GM18517 (cell line): ENCODE data around the gene GNPTG.
"Not testable (repeated sequence)": the region's sequence is repeated elsewhere in the genome, so short reads cannot be mapped to it uniquely, and the experiment has no call there.

Experiments
- ATAC-seq: cut with Tn5 transposase; IDR thresholded peaks from one replicate; pipeline ENCODE4 v1.9.1; 2021; ENCODE audit warnings: mild to moderate bottlenecking, moderate library complexity; ENCODE audit not compliant: unreplicated experiment

The GNPTG gene

DNA sequence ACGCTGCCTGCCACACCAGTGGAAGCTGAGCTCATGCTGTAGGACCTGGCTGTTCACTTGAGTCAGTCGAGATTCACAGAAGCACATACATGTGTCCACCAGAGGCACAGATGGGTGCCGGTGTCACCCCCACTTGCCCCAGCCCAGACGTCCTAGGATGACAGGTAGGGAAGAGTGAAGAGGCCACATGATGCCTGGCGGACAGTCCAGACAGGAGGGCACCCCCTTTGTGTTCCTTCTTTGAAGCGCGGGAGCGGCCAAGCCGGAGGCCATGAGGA, 33.5 kb upstream of the GNPTG start:
- ATAC-seq, result no peak

DNA sequence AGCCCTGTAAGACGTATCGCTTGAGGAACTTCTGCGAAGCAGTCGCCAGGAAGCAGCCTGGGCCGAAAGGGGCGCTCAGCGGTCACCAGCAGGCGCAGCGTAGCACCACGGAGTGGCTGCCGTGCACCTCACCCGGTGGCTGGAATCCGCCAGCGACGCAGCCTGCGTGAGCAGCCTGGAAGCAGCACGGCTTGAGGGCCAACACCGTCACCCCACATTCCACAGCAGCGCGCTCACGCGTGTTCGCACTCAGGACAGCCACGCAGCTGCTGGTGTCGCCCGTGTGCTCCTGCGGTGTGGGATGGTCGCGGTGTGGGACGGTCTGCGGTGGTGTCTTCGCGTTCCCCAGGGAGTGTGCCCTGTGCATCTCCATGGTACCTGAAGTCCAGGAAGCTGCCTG, 32.7 kb upstream of the GNPTG start:
- ATAC-seq, result no peak

DNA sequence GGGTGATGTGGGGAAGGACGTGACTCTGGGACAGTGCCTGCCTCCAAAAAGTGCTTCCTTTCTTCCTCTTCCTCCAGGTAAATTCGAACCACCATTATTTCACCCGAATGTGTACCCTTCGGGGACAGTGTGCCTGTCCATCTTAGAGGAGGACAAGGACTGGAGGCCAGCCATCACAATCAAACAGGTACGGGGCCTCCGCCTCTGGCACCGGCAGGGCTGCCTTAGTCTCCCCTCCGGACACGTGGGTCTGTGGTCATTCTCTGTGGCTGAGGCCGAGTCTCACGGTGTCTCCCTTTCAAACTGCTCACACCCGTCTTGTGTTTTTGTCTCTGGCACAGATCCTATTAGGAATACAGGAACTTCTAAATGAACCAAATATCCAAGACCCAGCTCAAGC, 31.6 kb upstream of the GNPTG start:
- no peak for ATAC-seq

DNA sequence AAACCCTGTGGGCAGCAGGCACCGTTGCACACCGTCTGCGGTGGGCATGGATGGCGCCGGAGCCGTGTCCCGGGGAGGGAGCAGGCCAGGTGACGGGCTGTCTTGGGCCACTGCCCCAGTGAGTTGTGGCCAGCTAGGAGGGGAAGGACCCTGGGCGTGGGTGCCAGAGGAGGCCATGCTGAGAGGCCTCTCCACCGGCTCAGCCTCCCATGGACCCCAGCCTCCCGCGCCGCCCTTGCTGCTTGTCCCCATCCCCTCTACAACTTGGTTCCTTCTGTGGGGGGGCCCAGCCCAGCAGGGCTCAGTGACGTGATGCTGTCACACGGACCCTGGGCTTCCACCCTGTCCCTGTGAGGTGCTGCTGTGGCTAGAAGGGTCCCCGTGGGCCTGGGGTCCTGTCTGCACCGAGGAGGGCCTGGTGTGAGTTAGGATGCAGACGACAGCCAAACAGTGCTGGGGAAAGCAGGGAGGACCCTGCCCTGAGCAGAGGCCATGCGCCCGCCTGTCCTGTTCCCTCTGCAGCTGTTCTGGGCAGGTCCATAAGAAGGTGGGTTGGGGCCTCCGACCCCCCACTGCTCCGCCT, 31.0 kb upstream of the GNPTG start:
- ATAC-seq, result no peak

DNA sequence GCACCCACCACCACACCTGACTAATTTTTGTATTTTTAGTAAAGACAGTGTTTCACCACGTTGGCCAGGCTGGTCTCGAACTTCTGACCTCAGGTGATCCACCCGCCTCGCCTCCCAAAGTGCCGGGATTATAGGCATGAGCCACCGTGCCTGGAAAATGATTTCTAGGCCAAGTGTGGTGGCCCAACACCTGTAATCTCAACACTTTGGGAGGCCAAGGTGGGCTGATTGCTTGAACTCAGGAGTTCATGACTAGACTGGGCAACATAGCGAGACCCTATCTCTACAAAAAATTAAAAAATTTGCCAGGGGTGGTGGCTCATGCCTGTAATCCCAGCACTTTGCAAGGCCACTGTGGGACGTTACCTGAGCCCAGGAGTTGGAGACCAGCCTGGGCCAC, 29.3 kb upstream of the GNPTG start:
- no peak for ATAC-seq

DNA sequence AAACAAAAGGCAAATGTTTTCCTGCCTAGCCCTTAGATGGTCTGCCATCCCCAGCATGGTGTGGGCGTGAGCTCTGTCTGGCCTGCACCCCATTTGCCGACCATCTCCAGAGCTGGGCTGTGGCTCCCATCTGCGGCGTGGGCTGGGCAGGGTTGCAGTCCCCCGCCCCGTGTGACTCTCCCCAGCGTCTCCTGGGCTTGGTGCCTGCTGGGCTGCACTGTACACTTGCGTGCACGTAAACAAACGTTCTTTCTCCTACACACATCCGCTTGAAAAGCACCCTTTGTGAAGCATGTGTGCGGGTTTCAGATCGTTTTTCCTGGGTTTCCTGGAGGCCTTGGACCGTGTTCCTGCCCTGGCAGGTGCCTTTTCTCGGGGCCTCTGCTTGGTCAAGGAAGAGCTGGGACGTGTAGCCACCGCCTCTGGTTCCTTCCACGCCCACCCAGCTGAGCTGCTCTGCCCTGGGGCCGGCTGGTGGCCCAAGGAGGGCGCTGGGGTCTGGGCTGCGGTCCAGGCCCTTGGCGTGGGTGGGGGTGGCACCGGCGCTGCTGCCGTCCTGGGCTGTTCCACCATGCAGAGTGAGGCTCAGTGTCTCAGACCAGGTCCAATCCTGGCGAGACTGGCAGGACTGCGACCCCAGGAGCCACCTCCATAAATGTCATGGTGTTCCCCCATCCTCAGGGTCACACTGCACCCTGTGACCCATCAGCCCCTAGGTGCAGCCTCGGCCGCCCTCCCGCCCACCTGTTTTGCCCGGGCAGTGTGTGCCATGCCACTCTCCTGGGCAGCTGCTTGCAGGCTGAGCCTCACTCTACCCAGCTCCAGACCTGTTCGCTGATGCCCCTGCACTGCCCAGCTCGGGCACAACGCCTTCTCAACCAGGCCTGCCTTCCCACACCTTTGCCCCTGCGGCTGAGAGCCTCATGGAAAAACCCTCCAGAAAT, 28.2 kb upstream of the GNPTG start:
- ATAC-seq, result no peak

DNA sequence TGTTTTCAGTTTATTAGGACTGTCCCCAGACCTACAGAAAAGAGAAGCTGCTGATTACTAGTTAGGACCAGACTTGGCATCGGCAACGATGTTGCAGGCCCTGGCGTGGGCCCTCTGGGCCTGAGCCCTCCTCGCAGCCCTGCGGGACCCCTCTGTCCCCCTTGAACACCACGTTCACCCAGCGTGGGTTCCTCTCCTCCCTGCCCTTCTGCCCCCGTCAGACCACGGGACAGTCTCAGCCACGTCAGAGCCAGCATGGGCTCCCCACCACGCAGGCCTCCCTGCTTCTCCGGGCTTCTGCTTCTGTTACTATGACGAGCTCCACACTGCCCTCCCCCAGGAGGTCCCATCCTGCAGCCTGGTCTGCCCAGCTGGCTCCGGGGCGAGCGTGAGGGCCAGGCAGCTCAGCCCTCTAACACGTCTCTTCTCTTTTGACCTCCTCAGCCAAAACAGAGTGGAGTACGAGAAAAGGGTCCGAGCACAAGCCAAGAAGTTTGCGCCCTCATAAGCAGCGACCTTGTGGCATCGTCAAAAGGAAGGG, 27.4 kb upstream of the GNPTG start:
- no peak for ATAC-seq

DNA sequence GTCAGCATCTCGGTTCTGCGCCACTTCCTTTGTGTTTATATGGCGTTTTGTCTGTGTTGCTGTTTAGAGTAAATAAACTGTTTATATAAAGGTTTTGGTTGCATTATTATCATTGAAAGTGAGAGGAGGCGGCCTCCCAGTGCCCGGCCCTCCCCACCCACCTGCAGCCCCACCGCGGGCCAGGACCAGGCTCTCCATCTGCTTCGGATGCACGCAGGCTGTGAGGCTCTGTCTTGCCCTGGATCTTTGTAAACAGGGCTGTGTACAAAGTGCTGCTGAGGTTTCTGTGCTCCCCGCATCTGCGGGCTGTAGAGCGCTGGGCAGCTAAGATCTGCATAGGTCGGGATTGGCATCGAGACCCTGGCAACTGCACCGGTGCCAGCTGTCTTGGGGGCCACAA, 26.5 kb upstream of the GNPTG start:
- no peak for ATAC-seq

DNA sequence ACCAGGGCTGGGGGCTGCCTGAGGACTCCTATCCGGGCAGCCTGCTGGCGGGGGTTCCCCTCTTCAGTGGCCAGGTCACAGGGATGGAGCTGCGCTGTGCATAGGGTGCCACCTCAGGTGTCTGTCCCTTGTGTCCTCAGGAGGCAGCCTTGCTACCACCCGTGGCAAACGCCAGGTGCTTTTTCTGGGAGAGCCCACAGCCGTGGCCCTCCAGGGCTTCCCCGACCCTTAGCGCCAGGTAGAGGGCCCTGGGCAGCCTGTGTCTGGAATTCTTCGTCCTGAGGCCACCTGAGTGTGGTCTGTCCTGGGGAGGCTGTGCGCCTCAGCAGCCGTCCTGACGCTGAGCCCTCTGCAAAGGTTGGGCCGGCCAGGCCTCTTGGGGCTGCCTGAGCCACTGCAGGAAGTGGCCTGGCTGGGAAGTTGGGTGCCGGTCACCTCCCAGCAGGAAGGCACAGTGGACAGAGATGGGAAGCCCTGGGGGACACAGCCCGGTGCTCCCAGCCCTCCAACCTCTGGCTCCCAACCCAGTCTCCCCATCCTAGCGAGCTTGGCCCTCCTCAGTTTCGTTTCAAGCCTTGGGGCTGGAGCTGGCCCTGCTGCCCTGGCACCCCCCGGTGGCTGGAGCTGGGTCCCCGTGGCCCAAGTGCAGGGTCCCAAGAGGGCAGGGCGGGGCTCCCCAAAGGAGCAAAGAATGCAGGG, 25.9 kb upstream of the GNPTG start:
- no peak for ATAC-seq

DNA sequence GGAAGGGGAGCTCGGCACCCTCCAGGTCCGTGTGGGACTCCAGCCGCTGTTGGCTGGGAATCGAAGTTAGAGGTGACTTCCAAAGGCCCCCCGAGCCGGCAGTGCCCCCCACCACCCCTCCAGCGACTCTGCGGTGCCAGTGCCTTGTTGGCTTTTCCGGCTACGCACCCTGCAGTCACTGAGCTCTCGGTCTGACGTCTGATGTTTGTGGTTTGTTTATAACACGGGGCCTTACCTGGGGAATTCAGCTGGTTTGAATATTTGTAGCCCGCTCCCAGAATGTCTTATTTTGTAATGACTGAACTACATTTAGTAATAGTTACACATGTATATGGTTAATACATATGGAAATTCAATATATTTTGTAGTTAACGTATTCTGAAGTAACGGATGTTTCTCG, 25.3 kb upstream of the GNPTG start:
- no peak for ATAC-seq

DNA sequence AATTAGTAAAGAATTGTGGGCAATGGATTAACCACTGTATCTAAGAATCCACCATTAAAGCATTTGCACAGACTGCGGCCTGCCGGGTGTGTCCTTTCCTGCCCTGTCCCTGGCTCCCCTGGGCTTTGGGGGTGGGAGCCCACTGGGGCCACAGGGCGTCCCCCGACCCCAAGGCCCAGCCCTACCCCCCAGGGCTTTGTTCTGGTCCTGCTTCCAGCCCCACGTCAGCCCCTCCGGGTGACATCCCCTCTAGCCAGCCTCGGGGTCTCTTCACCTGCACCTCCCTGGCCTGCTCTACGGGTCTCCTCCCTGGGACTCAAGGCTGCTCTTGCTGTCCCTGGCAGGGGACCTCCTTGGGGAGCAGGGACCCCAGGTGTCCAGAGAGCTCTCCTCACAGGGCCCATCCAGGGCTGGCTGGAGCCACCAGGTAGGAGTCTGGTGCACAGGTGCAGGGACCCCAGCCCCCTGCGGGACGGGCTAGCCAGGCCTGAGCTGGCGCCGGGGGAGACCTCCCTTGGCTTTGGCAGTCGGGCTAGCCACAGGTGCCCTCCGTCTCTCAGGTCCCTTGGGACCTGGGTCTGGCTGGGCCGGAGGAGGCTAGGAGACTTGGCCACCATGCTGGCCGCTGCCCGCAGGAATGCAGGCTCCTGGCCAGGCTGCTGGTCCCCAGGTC, 24.6 kb upstream of the GNPTG start:
- no peak for ATAC-seq

DNA sequence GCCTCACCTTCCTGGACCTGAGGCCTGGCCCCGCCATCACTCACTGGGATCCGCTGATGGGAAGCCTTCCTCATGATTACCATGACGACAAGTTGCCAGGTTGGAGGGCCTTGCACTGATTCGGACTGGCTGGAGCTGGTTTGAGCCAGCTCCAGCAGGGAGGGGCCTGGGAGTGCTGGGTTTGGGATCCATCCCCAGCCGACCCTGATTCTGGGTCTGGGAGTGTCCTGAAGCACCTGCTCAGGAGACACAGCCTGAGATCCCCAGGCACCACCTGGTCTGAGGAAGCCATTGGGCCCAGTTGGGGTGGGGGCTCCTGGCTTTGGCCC, 24.1 kb upstream of the GNPTG start:
- ATAC-seq, result no peak

DNA sequence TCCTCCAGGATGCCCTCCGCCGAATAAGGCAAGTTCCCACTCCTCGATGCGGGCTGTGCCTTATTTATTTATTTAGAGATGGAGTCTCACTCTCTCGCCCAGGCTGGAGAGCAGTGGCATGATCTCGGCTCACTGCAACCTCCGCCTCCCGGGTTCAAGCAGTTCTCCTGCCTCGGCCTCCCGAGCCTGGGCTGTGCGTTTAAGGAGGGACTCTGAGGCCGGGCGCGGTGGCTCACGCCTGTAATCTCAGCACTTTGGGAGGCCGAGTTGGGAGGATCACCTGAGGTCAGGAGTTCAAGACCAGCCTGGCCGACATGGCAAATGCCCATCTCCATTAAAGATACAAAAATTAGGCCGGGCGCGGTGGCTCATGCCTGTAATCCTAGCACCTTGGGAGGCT, 23.6 kb upstream of the GNPTG start:
- ATAC-seq, result not testable (repeated sequence)

DNA sequence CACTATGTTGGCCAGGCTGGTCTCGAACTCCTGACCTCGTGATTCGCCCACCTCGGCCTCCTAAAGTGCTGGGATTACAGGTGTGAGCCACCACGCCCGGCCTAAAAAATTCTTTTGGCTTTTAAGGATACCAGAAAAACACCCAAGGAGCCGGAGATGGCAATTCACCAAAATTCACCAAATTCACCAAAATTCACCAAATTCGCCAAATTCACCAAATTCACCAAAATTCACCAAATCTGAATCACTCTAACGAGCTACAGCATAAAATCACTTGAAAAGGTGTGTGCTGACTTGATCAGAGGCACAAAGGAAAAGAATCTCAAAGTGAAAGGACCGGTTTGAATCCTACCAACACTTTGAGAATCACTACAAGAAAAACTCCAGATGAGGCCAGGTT, 22.8 kb upstream of the GNPTG start:
- not testable (repeated sequence) for ATAC-seq

DNA sequence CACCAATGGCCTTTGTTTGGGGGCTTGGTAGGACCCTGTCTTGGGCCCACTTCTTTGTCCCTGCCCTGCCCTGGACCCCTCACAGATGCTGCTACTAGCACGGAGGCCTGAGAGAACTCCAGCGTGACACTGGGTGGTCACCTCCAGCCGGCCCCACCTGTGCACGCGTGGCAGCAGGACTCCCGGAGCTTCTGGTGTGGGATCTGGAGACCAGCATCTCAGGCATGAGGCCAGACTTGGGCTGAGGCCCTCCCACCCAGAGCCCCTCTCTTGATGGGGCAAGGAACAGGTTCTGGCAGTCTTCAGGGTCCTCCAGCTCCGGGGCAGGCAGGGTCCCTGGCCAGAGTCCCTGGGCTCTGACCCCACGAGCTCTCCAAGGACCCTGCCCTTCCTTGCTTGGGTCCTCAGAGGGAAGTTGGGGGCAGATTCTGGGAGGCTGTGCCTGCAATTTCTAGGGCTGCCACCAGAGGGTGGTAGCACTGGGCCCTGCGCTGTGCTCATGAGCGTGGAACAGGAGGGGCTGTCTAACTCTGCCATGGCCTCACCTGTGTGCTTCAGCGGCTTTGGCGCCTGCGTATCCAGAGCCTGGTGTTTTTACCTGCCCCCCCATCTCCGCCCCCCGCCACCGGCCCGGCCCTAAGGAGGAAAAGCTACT, 21.3 kb upstream of the GNPTG start:
- no peak for ATAC-seq

DNA sequence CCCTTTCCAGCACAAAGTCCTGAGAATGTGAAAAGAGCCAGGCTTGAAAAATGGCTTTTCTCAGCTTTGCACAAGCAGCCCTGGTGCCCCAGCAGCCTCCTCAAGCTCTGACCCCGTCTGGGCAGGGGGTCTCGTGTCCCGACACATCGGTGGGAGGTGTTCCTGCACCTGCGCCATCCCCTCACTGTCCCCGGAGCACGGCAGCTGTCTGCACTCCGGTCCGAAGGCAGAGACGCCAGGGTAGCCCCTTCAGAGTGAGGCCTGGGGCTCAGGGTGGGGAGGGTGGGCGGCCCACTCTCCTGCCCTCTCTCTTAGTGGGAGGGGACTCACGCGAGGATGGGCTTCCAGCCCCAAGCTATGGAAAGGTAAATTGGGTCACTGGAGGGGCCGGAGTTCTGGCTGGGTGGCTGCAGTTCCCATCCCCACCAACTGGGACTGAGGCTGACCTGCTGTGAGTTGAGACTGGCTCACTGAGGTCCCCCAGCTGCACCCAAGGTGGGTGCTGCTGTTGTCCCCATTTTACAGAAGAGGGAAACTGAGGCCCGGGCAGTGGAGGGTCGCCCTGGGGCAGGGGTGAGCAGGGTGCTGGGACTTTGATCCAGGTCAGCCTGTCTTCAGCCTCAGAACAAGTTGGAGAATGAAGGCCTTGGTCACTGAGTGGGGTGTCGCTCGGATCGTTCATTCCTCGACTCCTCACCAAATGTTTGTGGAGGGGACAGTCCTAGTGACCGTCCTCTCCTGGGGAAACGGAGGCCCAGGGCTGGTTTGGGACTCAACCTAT, 20.6 kb upstream of the GNPTG start:
- no peak for ATAC-seq

DNA sequence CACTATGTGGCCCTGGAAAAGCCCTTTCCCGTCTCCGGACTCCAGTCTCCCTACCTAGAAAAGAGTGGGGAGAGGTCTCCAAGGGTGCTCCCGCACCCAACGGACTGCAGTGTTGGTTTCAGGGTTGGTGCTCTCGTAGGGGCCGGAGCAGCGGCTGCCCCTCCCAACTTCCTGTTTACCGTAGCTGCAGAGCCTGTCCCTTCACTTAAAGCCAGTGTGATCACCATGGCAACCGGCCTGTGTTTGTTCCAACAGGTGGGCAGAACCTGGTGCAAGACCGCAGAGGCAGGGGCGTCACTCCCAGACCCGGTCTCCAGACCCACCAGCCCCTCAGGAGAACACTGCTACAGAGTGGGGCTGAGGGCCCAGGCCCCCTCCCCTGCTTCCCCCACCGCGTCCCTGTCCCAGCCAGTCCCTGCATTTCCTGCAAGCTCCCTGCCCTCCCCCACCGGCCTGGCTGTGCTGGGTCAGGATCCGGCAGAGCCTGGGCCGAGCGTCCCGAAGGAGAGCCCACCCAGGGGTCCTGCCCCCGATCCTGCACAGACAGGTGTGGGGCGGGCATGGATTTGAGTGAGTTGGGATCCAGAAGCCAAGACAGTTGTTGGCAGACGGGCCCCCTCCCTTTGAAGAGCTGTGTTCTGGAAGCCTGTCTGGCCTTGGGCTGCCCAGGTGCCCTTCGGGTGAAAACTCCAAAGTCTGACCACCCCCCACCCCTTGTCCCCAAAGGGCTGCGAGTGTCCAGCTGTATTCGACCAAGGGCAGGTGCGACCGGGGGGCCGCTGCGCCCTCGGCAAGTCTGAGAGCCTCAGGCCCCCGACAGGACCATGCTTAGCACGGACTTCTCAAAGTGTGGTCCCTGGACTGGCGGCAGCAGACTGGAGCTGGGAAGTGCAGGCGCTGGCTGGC, 19.8 kb upstream of the GNPTG start:
- ATAC-seq, result no peak

DNA sequence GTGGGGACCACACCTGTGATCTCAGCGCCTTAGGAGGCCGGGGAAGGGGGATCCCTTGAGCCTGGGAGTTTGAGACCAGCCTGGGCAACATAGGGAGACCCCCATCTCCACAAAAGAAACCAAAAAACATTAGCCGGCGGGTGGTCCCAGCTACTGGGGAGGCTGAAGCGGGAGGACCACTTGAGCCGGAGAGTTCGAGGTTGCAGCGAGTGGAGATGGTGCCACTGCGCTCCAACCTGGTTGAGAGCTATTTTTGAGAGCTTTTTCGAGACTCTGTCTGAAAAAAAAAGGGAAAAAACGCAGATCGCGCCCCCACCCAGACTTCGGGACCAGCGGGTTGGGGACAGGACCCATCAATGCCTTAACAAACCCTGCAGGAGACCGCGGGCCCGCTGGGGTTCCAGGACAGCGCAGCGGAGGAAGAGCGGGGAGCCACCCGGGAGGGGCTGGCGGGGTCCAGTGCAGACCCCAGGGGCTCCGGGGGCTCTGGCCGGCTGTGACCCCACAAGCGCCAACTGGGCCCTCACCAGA, 19.0 kb upstream of the GNPTG start:
- ATAC-seq, result no peak
